Astrocyte (in vitro differentiated cells and primary cell): Measurements from ENCODE around the gene ABCA3. TPM values are rescaled to one million over a fixed set of nuclear protein-coding genes. Genes with fewer than 3 reads are reported as not detected.

ENCODE experiments used
- DNase-seq: peaks from one replicate; pipeline ENCODE4 v3.0.0-alpha.2; 2010; ENCODE audit warnings: low read depth
- FAIRE-seq: peaks from 2 replicates; lab custom pipeline; 2011; peaks lifted over from hg19 to GRCh38; lab: Jason Lieb, UNC
- H2AFZ ChIP-seq: 2 replicates; pipeline ENCODE4 v1.6.0; 2012; ENCODE audit warnings: low read depth, low read length, inconsistent platforms
- H3K27ac ChIP-seq: 2 replicates; pipeline ENCODE4 v1.5.1; 2011; ENCODE audit warnings: low read depth, low read length, inconsistent platforms
- H3K27me3 ChIP-seq: 2 replicates; pipeline ENCODE4 v1.6.0; 2011; ENCODE audit warnings: low read length, inconsistent platforms; ENCODE audit not compliant: insufficient read depth
- H3K36me3 ChIP-seq: 2 replicates; pipeline ENCODE4 v1.5.1; 2011; ENCODE audit warnings: low read length, inconsistent platforms; ENCODE audit not compliant: insufficient read depth
- H3K4me1 ChIP-seq: 2 replicates; pipeline ENCODE4 v1.5.1; 2011; ENCODE audit warnings: low read length, inconsistent platforms; ENCODE audit not compliant: insufficient read depth
- H3K4me2 ChIP-seq: 2 replicates; pipeline ENCODE4 v1.6.0; 2012; ENCODE audit warnings: low read length, inconsistent platforms
- H3K4me3 ChIP-seq: 2 replicates; pipeline ENCODE4 v1.5.1; 2011; ENCODE audit warnings: low read depth, mild to moderate bottlenecking, low read length, inconsistent platforms; ENCODE audit not compliant: insufficient read depth
- H3K79me2 ChIP-seq: 2 replicates; pipeline ENCODE4 v1.6.0; 2012; ENCODE audit warnings: mild to moderate bottlenecking, low read length, inconsistent platforms; ENCODE audit not compliant: insufficient read depth
- H3K9ac ChIP-seq: 2 replicates; pipeline ENCODE4 v1.6.0; 2012; ENCODE audit warnings: mild to moderate bottlenecking, low read length, inconsistent platforms
- H3K9me3 ChIP-seq: 2 replicates; pipeline ENCODE4 v1.5.1; 2012; ENCODE audit warnings: low read depth, mild to moderate bottlenecking, low read length, inconsistent platforms; ENCODE audit not compliant: insufficient read depth
- H4K20me1 ChIP-seq: 2 replicates; pipeline ENCODE4 v1.6.0; 2012; ENCODE audit warnings: low read length, inconsistent platforms; ENCODE audit not compliant: insufficient read depth
- H3K27ac Mint-ChIP-seq: one replicate; pipeline ENCODE4 v1.8.0; 2021; ENCODE audit warnings: mild to moderate bottlenecking, mixed read lengths; ENCODE audit not compliant: unreplicated experiment
- H3K27me3 Mint-ChIP-seq: one replicate; pipeline ENCODE4 v1.8.0; 2021; ENCODE audit warnings: low read depth, mixed read lengths; ENCODE audit not compliant: unreplicated experiment
- H3K36me3 Mint-ChIP-seq: one replicate; pipeline ENCODE4 v1.8.0; 2021; ENCODE audit warnings: low read depth, mixed read lengths; ENCODE audit not compliant: unreplicated experiment
- H3K4me1 Mint-ChIP-seq: one replicate; pipeline ENCODE4 v1.8.0; 2021; ENCODE audit warnings: low read depth, mixed read lengths; ENCODE audit not compliant: unreplicated experiment
- H3K4me3 Mint-ChIP-seq: one replicate; pipeline ENCODE4 v1.8.0; 2021; ENCODE audit warnings: mild to moderate bottlenecking, moderate library complexity, mixed read lengths; ENCODE audit not compliant: unreplicated experiment
- H3K9me3 Mint-ChIP-seq: one replicate; pipeline ENCODE4 v1.8.0; 2021; ENCODE audit warnings: mild to moderate bottlenecking, mixed read lengths; ENCODE audit not compliant: unreplicated experiment
- CTCF ChIP-seq: IDR thresholded peaks from 2 replicates; pipeline ENCODE4 v1.5.1; 2011; ENCODE audit warnings: low read depth, mild to moderate bottlenecking, inconsistent platforms, low read length, moderate library complexity; ENCODE audit not compliant: insufficient read depth
- EZH2 ChIP-seq: IDR thresholded peaks from 2 replicates; pipeline ENCODE4 v1.6.1; 2012; ENCODE audit warnings: mild to moderate bottlenecking, low read length, inconsistent platforms; ENCODE audit not compliant: insufficient read depth
- total RNA-seq: library from RNA; stranded (reverse); gene quantifications from 2 replicates; pipeline ENCODE4 v1.2.1, GENCODE V29; 2021

The ABCA3 gene
- total RNA-seq, 1 donor from 2014 or later = 4.8 TPM

- no peak for DNase-seq
- peaks cover 4% of the 10 kb centered on the region for H3K27me3 ChIP-seq
- peaks cover 2% of the 10 kb centered on the region for H3K36me3 Mint-ChIP-seq
- no peak overlapping the region for H3K4me2 ChIP-seq
- peaks cover 4% of the 10 kb centered on the region for H3K36me3 ChIP-seq
- H3K27me3 Mint-ChIP-seq = no peaks in the 10 kb centered on the region
- peaks cover 44% of the 10 kb centered on the region for H4K20me1 ChIP-seq
- no peak overlapping the region for H3K27ac ChIP-seq
- no peaks in the 10 kb centered on the region for H3K9me3 Mint-ChIP-seq
- no peaks in the 10 kb centered on the region for H3K4me1 Mint-ChIP-seq
- no peaks in the 10 kb centered on the region for H3K9me3 ChIP-seq
- FAIRE-seq = no peak
- no peak overlapping the region for H3K4me3 Mint-ChIP-seq
- H2AFZ ChIP-seq = no peak overlapping the region
- no peak overlapping the region for H3K27ac Mint-ChIP-seq
- H3K9ac ChIP-seq = no peak overlapping the region
- peaks cover 10% of the 10 kb centered on the region for H3K4me1 ChIP-seq
- H3K79me2 ChIP-seq = peaks cover 2% of the 10 kb centered on the region
- TF ChIP-seq CTCF (no peak), EZH2 (no peak)
- no peak overlapping the region for H3K4me3 ChIP-seq
Measured at GRCh38 chr16:2233872-2234812, 106.4 kb downstream of the ABCA3 start.

GRCh38 chr16:2233046-2233775 lies 107.3 kb downstream of the ABCA3 start:
- Histone ChIP-seq H3K79me2 (peaks cover 9% of the 10 kb centered on the region), H4K20me1 (peaks cover 49% of the 10 kb centered on the region), H3K4me2 (no peak overlapping the region), H3K9me3 (no peaks in the 10 kb centered on the region), H3K4me3 (no peak overlapping the region), H3K9ac (no peak overlapping the region), H3K4me1 (peaks cover 10% of the 10 kb centered on the region), H3K27me3 (peaks cover 4% of the 10 kb centered on the region), H2AFZ (no peak overlapping the region), H3K27ac (no peak overlapping the region), H3K36me3 (peaks cover 4% of the 10 kb centered on the region)
- Mint-ChIP-seq H3K4me1 (no peaks in the 10 kb centered on the region), H3K27me3 (no peaks in the 10 kb centered on the region), H3K4me3 (no peak overlapping the region), H3K27ac (no peak overlapping the region), H3K36me3 (peaks cover 2% of the 10 kb centered on the region), H3K9me3 (no peaks in the 10 kb centered on the region)
- FAIRE-seq (no peak), DNase-seq (no peak)
- TF ChIP-seq EZH2 (no peak), CTCF (no peak)
